Type B pancreatic cell (in vitro differentiated cells): ENCODE results near the gene TPGS2. TPM values are rescaled to one million over a fixed set of nuclear protein-coding genes. Genes with fewer than 3 reads are reported as not detected.

ENCODE experiments used
- DNase-seq: peaks from one replicate; pipeline ENCODE4 v3.0.0; 2021; ENCODE audit warnings: mixed read lengths; ENCODE audit not compliant: unreplicated experiment; ENCODE audit errors: extremely low spot score
- H3K27ac Mint-ChIP-seq: 2 replicates; pipeline ENCODE4 v1.8.0; 2021; ENCODE audit warnings: mild to moderate bottlenecking, mixed read lengths
- H3K27me3 Mint-ChIP-seq: 2 replicates; pipeline ENCODE4 v1.8.0; 2021; ENCODE audit warnings: mixed read lengths
- H3K36me3 Mint-ChIP-seq: 2 replicates; pipeline ENCODE4 v1.8.0; 2021; ENCODE audit warnings: mixed read lengths
- H3K4me1 Mint-ChIP-seq: one replicate; pipeline ENCODE4 v1.8.0; 2021; ENCODE audit warnings: mixed read lengths; ENCODE audit not compliant: unreplicated experiment
- H3K4me3 Mint-ChIP-seq: 2 replicates; pipeline ENCODE4 v1.8.0; 2021; ENCODE audit warnings: mild to moderate bottlenecking, mixed read lengths
- H3K9me3 Mint-ChIP-seq: 2 replicates; pipeline ENCODE4 v1.8.0; 2021; ENCODE audit warnings: mixed read lengths
- total RNA-seq: library from RNA; stranded (reverse); gene quantifications from 2 replicates; pipeline ENCODE4 v1.2.1, GENCODE V29; 2021; ENCODE audit warnings: low replicate concordance
- TF ChIP-seq, protein P1 (sequence below): fragments of 200-600 bp; sonication (generic); conservative IDR thresholded peaks from 2 replicates; pipeline ENCODE4 v1.5.0; 2021; ENCODE audit warnings: antibody characterized with exemption, mild to moderate bottlenecking

The TPGS2 gene
- total RNA-seq, 1 donor from 2014 or later = 121 TPM

DNA sequence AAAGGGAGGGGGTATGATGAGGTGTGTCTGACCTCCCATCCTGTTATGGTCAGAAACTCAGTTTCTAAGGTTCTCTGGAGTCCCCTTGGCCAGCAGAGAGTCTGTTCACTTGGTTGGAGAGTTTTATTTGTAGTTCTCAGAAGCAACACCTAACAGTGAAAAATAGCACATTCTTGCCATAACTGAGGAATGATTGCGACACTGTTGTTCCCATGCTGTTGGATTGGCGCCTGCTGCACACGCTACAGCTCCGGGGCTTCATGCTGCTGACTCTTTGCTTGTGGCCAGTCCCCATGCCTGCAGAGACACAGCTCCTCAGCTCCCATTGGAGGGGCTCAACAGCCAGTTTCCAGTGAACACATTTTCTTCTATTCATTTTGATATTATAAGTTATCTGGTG is 42.1 kb downstream of the TPGS2 start:
- no peaks in the 10 kb centered on the region for H3K27me3 Mint-ChIP-seq
- H3K9me3 Mint-ChIP-seq = no peaks in the 10 kb centered on the region
- H3K4me3 Mint-ChIP-seq = no peak overlapping the region
- no peaks in the 10 kb centered on the region for H3K4me1 Mint-ChIP-seq
- no peak for DNase-seq
- TF ChIP-seq, protein P1, sequence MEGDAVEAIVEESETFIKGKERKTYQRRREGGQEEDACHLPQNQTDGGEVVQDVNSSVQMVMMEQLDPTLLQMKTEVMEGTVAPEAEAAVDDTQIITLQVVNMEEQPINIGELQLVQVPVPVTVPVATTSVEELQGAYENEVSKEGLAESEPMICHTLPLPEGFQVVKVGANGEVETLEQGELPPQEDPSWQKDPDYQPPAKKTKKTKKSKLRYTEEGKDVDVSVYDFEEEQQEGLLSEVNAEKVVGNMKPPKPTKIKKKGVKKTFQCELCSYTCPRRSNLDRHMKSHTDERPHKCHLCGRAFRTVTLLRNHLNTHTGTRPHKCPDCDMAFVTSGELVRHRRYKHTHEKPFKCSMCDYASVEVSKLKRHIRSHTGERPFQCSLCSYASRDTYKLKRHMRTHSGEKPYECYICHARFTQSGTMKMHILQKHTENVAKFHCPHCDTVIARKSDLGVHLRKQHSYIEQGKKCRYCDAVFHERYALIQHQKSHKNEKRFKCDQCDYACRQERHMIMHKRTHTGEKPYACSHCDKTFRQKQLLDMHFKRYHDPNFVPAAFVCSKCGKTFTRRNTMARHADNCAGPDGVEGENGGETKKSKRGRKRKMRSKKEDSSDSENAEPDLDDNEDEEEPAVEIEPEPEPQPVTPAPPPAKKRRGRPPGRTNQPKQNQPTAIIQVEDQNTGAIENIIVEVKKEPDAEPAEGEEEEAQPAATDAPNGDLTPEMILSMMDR = no peak
- peaks cover 26% of the 10 kb centered on the region for H3K36me3 Mint-ChIP-seq
- no peak overlapping the region for H3K27ac Mint-ChIP-seq

DNA sequence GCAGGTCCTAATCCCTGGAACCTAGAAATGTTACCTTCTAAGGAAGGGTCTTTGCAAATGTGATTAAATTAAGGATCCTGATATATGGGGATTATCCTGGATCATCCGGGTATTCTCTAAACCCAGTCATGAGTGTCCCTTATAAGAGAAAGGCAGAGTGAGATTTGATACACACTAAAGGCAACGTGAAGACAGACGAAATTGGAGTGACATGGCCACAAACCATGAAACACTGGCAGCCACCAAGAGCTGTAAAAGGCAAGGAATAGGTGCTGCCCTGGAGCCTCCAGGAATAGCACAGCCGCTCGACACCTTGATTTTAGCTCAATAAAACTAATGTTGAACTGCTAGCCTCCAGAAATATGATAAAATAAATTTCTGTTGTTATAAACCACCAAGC is 45.0 kb downstream of the TPGS2 start:
- DNase-seq = no peak
- Mint-ChIP-seq H3K4me1 (no peaks in the 10 kb centered on the region), H3K27me3 (no peaks in the 10 kb centered on the region), H3K27ac (no peak overlapping the region), H3K36me3 (peaks cover 12% of the 10 kb centered on the region), H3K4me3 (no peak overlapping the region), H3K9me3 (no peaks in the 10 kb centered on the region)
- TF ChIP-seq, protein P1 = no peak

- no peak overlapping the region for H3K27ac Mint-ChIP-seq
- H3K4me3 Mint-ChIP-seq = no peak overlapping the region
- H3K4me1 Mint-ChIP-seq = no peaks in the 10 kb centered on the region
- TF ChIP-seq, protein P1 = no peak
- no peaks in the 10 kb centered on the region for H3K27me3 Mint-ChIP-seq
- H3K36me3 Mint-ChIP-seq = peaks cover 12% of the 10 kb centered on the region
- H3K9me3 Mint-ChIP-seq = no peaks in the 10 kb centered on the region
- no peak for DNase-seq
These were observed 46.1 kb downstream of the TPGS2 start for GRCh38 chr18:36782710-36783109.

GRCh38 chr18:36780748-36781147 is 48.1 kb downstream of the TPGS2 start:
- Mint-ChIP-seq H3K4me3 (no peak overlapping the region), H3K36me3 (peaks cover 3% of the 10 kb centered on the region), H3K27ac (no peak overlapping the region), H3K27me3 (no peaks in the 10 kb centered on the region), H3K4me1 (no peaks in the 10 kb centered on the region), H3K9me3 (no peaks in the 10 kb centered on the region)
- TF ChIP-seq, protein P1 = no peak
- no peak for DNase-seq

GRCh38 chr18:36777566-36777965 is 51.2 kb downstream of the TPGS2 start:
- no peaks in the 10 kb centered on the region for H3K36me3 Mint-ChIP-seq
- H3K27me3 Mint-ChIP-seq = no peaks in the 10 kb centered on the region
- TF ChIP-seq, protein P1 = no peak
- H3K4me1 Mint-ChIP-seq = no peaks in the 10 kb centered on the region
- no peak for DNase-seq
- no peak overlapping the region for H3K27ac Mint-ChIP-seq
- H3K4me3 Mint-ChIP-seq = no peak overlapping the region
- no peaks in the 10 kb centered on the region for H3K9me3 Mint-ChIP-seq

- no peak for DNase-seq
- TF ChIP-seq, protein P1 = no peak
These were observed 52.2 kb downstream of the TPGS2 start for GRCh38 chr18:36776650-36777049.

More at GRCh38 chr18:36776650-36777049, 52.2 kb downstream of the TPGS2 start:
- Mint-ChIP-seq H3K4me1 (no peaks in the 10 kb centered on the region), H3K27me3 (no peaks in the 10 kb centered on the region), H3K27ac (no peak overlapping the region), H3K9me3 (no peaks in the 10 kb centered on the region), H3K36me3 (no peaks in the 10 kb centered on the region), H3K4me3 (no peak overlapping the region)
